ENCODE results near the gene ATP8A2. TPM values are rescaled to one million over a fixed set of nuclear protein-coding genes. Genes with fewer than 3 reads are reported as not detected.

Gene ATP8A2
- total RNA-seq, 1 donor from 2014 or later: 4.2 TPM

GRCh38 chr13:25645681-25646080 lies 273.9 kb downstream of the ATP8A2 start:
- Histone ChIP-seq H3K9me3 (ENCODE audit: low read depth) (no peaks in the 10 kb centered on the region), H3K9ac (no peak overlapping the region), H3K4me3 (no peak overlapping the region), H3K27ac (no peak overlapping the region), H3K27me3 (no peaks in the 10 kb centered on the region), H3F3A (ENCODE audit: low read depth) (no peaks in the 10 kb centered on the region), H3K4me1 (no peaks in the 10 kb centered on the region), H3K4me2 (no peak overlapping the region), H3K79me2 (ENCODE audit: low read depth) (no peaks in the 10 kb centered on the region), H4K20me1 (ENCODE audit: low read depth) (no peaks in the 10 kb centered on the region), H2AFZ (replicated peaks) (no peak overlapping the region), H3K36me3 (no peaks in the 10 kb centered on the region)
- Mint-ChIP-seq H3K4me3 (no peak overlapping the region), H3K27ac (no peak overlapping the region), H3K36me3 (no peaks in the 10 kb centered on the region), H3K9me3 (peaks cover 20% of the 10 kb centered on the region), H3K4me1 (no peaks in the 10 kb centered on the region), H3K27me3 (ENCODE audit: insufficient read depth, low read depth) (no peaks in the 10 kb centered on the region)
- no peak for TF ChIP-seq EZH2 (IDR thresholded peaks at IDR 0.05)
- TF ChIP-seq EZH2phosphoT487 (IDR thresholded peaks at IDR 0.05): no peak
- TF ChIP-seq, protein P1, sequence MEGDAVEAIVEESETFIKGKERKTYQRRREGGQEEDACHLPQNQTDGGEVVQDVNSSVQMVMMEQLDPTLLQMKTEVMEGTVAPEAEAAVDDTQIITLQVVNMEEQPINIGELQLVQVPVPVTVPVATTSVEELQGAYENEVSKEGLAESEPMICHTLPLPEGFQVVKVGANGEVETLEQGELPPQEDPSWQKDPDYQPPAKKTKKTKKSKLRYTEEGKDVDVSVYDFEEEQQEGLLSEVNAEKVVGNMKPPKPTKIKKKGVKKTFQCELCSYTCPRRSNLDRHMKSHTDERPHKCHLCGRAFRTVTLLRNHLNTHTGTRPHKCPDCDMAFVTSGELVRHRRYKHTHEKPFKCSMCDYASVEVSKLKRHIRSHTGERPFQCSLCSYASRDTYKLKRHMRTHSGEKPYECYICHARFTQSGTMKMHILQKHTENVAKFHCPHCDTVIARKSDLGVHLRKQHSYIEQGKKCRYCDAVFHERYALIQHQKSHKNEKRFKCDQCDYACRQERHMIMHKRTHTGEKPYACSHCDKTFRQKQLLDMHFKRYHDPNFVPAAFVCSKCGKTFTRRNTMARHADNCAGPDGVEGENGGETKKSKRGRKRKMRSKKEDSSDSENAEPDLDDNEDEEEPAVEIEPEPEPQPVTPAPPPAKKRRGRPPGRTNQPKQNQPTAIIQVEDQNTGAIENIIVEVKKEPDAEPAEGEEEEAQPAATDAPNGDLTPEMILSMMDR (IDR thresholded peaks at IDR 0.05): no peak
- no peak for DNase-seq (ENCODE audit: low spot score)

DNA sequence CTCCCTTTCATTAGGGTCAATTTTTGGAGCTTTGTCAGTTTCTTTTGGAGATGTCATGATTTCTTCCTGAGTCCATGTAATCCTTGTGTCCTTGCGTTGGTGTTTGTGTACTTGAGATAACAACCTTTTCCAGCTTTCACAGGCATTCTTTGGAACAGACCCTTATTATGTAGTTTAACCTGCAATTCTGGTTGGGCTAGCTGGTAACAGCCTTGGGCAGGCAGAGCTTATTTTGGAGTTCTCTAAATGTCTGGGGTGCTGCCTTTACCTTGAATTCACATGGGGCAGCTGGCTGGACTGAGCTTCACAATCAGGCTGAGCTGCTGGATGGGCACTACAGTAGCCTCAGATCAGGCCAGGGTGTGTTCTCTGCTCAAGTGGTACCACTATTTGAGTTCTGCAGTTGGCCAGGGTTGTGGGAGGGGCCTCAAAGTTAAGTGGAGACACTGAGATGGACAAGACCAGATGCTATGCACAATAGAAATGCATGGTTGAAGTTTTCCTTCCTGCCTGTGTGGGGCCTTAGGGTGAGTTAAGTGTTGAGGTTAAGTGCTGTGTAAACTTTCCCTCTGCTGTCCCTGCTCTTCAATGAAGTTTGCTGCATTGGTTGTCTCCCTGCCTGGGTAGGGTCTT lies 277.3 kb downstream of the ATP8A2 start:
- no peaks in the 10 kb centered on the region for H3K36me3 Mint-ChIP-seq
- H3K27me3 ChIP-seq: no peaks in the 10 kb centered on the region
- peaks cover 12% of the 10 kb centered on the region for H3K4me1 ChIP-seq
- no peaks in the 10 kb centered on the region for H3K9me3 ChIP-seq (ENCODE audit: low read depth)
- TF ChIP-seq, protein P1 (IDR thresholded peaks at IDR 0.05): no peak
- TF ChIP-seq EZH2 (IDR thresholded peaks at IDR 0.05): no peak
- TF ChIP-seq EZH2phosphoT487 (IDR thresholded peaks at IDR 0.05): no peak
- no peaks in the 10 kb centered on the region for H3K79me2 ChIP-seq (ENCODE audit: low read depth)
- H3K4me3 Mint-ChIP-seq: no peak overlapping the region
- peaks cover 14% of the 10 kb centered on the region for H3F3A ChIP-seq (ENCODE audit: low read depth)
- no peaks in the 10 kb centered on the region for H4K20me1 ChIP-seq (ENCODE audit: low read depth)
- no peak overlapping the region for H3K9ac ChIP-seq
- H3K27me3 Mint-ChIP-seq (ENCODE audit: insufficient read depth, low read depth): no peaks in the 10 kb centered on the region
- H3K27ac ChIP-seq: no peak overlapping the region
- H3K36me3 ChIP-seq: no peaks in the 10 kb centered on the region
- H3K4me2 ChIP-seq: no peak overlapping the region
- no peak overlapping the region for H3K27ac Mint-ChIP-seq
- no peak overlapping the region for H3K4me3 ChIP-seq
- no peak for DNase-seq (ENCODE audit: low spot score)
- H3K9me3 Mint-ChIP-seq: peaks cover 13% of the 10 kb centered on the region
- H2AFZ ChIP-seq (replicated peaks): no peak overlapping the region
- H3K4me1 Mint-ChIP-seq: peaks cover 3% of the 10 kb centered on the region

GRCh38 chr13:25652764-25653163 lies 281.0 kb downstream of the ATP8A2 start:
- no peaks in the 10 kb centered on the region for H3K79me2 ChIP-seq (ENCODE audit: low read depth)
- no peak overlapping the region for H3K27ac Mint-ChIP-seq
- H3K27me3 ChIP-seq: no peaks in the 10 kb centered on the region
- H3K4me3 ChIP-seq: no peak overlapping the region
- no peaks in the 10 kb centered on the region for H3K36me3 ChIP-seq
- H3K36me3 Mint-ChIP-seq: no peaks in the 10 kb centered on the region
- no peak overlapping the region for H3K27ac ChIP-seq
- H3K27me3 Mint-ChIP-seq (ENCODE audit: insufficient read depth, low read depth): peaks cover 1% of the 10 kb centered on the region
- H3K9ac ChIP-seq: no peak overlapping the region
- H3K9me3 ChIP-seq (ENCODE audit: low read depth): no peaks in the 10 kb centered on the region
- DNase-seq (ENCODE audit: low spot score): peak; percentile 39
- H2AFZ ChIP-seq (replicated peaks): no peak overlapping the region
- H3K4me3 Mint-ChIP-seq: no peak overlapping the region
- peaks cover 7% of the 10 kb centered on the region for H3K9me3 Mint-ChIP-seq
- H3K4me2 ChIP-seq: peak overlapping the region; percentile 23
- H3K4me1 Mint-ChIP-seq: peaks cover 3% of the 10 kb centered on the region
- H4K20me1 ChIP-seq (ENCODE audit: low read depth): no peaks in the 10 kb centered on the region
- H3K4me1 ChIP-seq: peaks cover 12% of the 10 kb centered on the region
- H3F3A ChIP-seq (ENCODE audit: low read depth): peaks cover 14% of the 10 kb centered on the region
- no peak for TF ChIP-seq EZH2phosphoT487 (IDR thresholded peaks at IDR 0.05)
- TF ChIP-seq, protein P1 (IDR thresholded peaks at IDR 0.05): no peak
- no peak for TF ChIP-seq EZH2 (IDR thresholded peaks at IDR 0.05)

Data from neural progenitor cell (in vitro differentiated cells).